ENCODE data around the gene CACNA1C.

GRCh38 chr12:2297004-2297403 is 244.2 kb downstream of the CACNA1C start:
- TF ChIP-seq CTCF (IDR thresholded peaks at IDR 0.05) (no peak), POLR2A (IDR thresholded peaks at IDR 0.05) (no peak)
